Measurements from ENCODE around the gene PGD.

- TF ChIP-seq CTCF (IDR thresholded peaks at IDR 0.05) (no peak), POLR2A (IDR thresholded peaks at IDR 0.05) (no peak), EP300 (IDR thresholded peaks at IDR 0.05) (no peak)
Observed at GRCh38 chr1:10368194-10368593, 30.7 kb upstream of the PGD start.

All from suprapubic skin (tissue), 3 donors.